Adrenal gland (tissue), 5 donors: ENCODE data around the gene CAMTA1.

Source experiments
- POLR2A ChIP-seq, 2 donors: fragments of 450-650 bp; IDR thresholded peaks; one replicate each; pipeline ENCODE4 v1.6.1; 2017; ENCODE audit warnings: antibody characterized with exemption in 2 of 2, mild to moderate bottlenecking in 2 of 2, moderate library complexity in 1 of 2
- TF ChIP-seq, protein P1 (sequence below), 6 experiments: fragments of 450-650 bp in 4 of 6; fragments of 200-600 bp in 2 of 6; sonication (generic) in 1 of 6; IDR thresholded peaks; 1 replicate in 5 of 6; 2 replicates in 1 of 6; pipeline versions ENCODE4 v1.5.1 to v1.8.0; 2016 to 2021; ENCODE audit warnings: antibody characterized with exemption in 6 of 6, mild to moderate bottlenecking in 2 of 6, moderate library complexity in 1 of 6
- donor health status: DM: no; HTN: no; CAD: no.

DNA sequence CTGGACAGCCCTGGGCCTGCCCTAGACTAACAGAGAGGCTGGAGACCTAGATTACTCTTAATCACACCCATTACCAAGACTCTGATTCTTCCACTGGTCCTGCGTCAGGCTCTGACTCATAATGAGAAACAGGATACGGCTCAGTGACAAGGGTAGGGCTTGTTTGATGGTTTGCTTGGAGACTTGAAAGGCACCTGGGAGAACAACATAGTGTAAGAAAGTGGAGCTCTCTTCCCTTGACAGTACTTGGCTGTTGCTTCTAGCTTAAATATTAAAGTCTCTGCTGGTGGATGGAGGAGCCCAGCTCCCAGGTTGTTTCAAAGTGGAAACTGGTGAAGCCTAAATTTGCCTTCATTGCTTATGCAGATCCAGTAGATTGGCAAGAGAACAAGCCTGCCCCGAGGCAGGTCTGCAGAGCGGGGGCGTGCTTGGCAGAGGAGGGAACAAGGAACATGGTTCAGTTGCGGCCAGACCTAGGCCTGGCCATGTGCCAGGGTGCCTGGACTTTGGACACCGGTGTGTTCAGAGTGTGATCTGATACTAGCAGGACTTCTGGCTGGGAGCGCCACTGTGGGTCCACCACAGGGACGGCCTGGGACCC lies 480.6 kb downstream of the CAMTA1 start:
- TF ChIP-seq, protein P1, sequence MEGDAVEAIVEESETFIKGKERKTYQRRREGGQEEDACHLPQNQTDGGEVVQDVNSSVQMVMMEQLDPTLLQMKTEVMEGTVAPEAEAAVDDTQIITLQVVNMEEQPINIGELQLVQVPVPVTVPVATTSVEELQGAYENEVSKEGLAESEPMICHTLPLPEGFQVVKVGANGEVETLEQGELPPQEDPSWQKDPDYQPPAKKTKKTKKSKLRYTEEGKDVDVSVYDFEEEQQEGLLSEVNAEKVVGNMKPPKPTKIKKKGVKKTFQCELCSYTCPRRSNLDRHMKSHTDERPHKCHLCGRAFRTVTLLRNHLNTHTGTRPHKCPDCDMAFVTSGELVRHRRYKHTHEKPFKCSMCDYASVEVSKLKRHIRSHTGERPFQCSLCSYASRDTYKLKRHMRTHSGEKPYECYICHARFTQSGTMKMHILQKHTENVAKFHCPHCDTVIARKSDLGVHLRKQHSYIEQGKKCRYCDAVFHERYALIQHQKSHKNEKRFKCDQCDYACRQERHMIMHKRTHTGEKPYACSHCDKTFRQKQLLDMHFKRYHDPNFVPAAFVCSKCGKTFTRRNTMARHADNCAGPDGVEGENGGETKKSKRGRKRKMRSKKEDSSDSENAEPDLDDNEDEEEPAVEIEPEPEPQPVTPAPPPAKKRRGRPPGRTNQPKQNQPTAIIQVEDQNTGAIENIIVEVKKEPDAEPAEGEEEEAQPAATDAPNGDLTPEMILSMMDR (IDR thresholded peaks at IDR 0.05), result no peak
- no peak for TF ChIP-seq POLR2A (IDR thresholded peaks at IDR 0.05)
